ENCODE results near the gene SLC13A3. TPM values are rescaled to one million over a fixed set of nuclear protein-coding genes. Genes with fewer than 3 reads are reported as not detected.

Gene SLC13A3
- total RNA-seq, 1 experiment from 2014 or later: 9.1 TPM

DNA sequence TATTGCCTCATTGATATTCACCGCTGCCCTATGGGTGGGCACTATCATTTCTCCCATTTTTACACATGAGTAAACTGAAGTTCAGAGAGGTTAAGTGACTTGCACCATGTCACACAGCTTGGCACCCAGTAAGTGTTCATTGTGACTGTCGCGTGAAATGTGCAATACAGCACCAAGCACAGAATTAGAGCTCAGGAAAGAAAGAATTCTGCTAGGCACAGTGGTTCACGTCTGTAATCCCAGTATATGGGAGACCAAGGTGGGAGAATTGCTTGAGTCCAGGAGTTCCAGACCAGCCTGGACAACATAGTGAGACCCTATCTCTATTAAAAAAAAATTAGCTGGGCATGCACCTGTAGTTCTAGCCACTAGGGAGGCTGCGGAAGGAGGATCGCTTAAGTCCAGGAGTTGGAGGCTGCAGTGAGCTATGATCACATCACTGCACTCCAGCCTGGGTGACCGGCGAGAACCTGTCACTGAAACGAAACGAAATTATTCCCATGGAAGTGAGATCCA lies 626 bp downstream of the SLC13A3 start:
- Histone ChIP-seq H3K36me3 (ENCODE audit: low read depth) (no peaks in the 10 kb centered on the region), H3K4me1 (replicated peaks; ENCODE audit: insufficient read depth) (no peaks in the 10 kb centered on the region), H3K4me3 (no peak overlapping the region), H3K4me2 (no peak overlapping the region), H3K27ac (no peak overlapping the region), H2AFZ (no peak overlapping the region), H3K27me3 (ENCODE audit: insufficient read depth, low read depth) (no peaks in the 10 kb centered on the region), H3K9me3 (ENCODE audit: insufficient read depth, low read depth) (no peaks in the 10 kb centered on the region), H4K20me1 (ENCODE audit: insufficient read depth) (no peaks in the 10 kb centered on the region), H3K79me2 (ENCODE audit: low read depth) (no peaks in the 10 kb centered on the region), H3F3A (ENCODE audit: insufficient read depth, low read depth) (no peaks in the 10 kb centered on the region), H3K9me2 (ENCODE audit: insufficient read depth) (no peaks in the 10 kb centered on the region)
- no TSS peak for BruUV-seq (replicated peaks)
- TF ChIP-seq EZH2 (IDR thresholded peaks at IDR 0.05; ENCODE audit: low read depth): no peak
- TF ChIP-seq, protein P1, sequence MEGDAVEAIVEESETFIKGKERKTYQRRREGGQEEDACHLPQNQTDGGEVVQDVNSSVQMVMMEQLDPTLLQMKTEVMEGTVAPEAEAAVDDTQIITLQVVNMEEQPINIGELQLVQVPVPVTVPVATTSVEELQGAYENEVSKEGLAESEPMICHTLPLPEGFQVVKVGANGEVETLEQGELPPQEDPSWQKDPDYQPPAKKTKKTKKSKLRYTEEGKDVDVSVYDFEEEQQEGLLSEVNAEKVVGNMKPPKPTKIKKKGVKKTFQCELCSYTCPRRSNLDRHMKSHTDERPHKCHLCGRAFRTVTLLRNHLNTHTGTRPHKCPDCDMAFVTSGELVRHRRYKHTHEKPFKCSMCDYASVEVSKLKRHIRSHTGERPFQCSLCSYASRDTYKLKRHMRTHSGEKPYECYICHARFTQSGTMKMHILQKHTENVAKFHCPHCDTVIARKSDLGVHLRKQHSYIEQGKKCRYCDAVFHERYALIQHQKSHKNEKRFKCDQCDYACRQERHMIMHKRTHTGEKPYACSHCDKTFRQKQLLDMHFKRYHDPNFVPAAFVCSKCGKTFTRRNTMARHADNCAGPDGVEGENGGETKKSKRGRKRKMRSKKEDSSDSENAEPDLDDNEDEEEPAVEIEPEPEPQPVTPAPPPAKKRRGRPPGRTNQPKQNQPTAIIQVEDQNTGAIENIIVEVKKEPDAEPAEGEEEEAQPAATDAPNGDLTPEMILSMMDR (conservative IDR thresholded peaks at IDR 0.05): no peak
- ChIA-PET CTCF (no interaction called here), POLR2A (ENCODE audit: unreplicated experiment) (interaction anchor here (0.7 kb wide), 1 partner anchor 14 kb away, joined by 3 read pairs; no protein-coding TSS in a partner anchor)
- no peak for DNase-seq
- intact Hi-C loops (cut with micrococcal nuclease; ENCODE audit: unreplicated experiment): no loop called here

DNA sequence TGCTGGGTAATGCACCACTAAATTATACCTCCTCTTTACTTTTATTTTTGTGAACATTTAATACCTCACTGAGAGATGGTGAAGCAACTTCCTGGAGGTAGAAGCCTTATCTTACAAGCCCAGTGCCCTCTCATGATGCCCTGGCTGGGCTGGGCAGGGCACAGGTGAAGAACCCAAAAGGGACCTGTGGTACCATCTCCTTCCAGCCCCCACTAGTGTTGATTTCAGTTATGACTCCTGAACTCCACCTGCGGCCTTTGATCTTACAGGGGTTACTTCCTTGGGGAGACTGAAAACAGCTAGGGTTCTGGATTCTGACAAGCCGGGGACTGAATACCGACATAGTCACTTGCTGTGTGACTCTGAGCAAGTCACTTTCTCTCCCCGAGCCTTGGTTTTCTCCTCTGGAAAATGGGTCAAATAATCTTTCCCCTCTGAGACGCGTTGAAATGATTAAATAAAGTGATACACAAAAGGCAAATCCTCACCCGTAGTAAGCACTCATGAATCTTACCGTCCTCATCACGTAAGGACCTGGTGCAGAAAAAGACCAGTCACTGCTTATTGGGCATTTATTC lies 1.2 kb downstream of the SLC13A3 start:
- no peaks in the 10 kb centered on the region for H4K20me1 ChIP-seq (ENCODE audit: insufficient read depth)
- H2AFZ ChIP-seq: no peak overlapping the region
- TF ChIP-seq EZH2 (IDR thresholded peaks at IDR 0.05; ENCODE audit: low read depth): no peak
- TF ChIP-seq, protein P1 (conservative IDR thresholded peaks at IDR 0.05): no peak
- intact Hi-C loops (cut with micrococcal nuclease; ENCODE audit: unreplicated experiment): no loop called here
- no TSS peak for BruUV-seq (replicated peaks)
- ChIA-PET POLR2A (ENCODE audit: unreplicated experiment) (no interaction called here), CTCF (no interaction called here)
- no peak overlapping the region for H3K4me2 ChIP-seq
- H3K9me3 ChIP-seq (ENCODE audit: insufficient read depth, low read depth): no peaks in the 10 kb centered on the region
- no peaks in the 10 kb centered on the region for H3K4me1 ChIP-seq (replicated peaks; ENCODE audit: insufficient read depth)
- no peak overlapping the region for H3K4me3 ChIP-seq
- H3K79me2 ChIP-seq (ENCODE audit: low read depth): no peaks in the 10 kb centered on the region
- H3F3A ChIP-seq (ENCODE audit: insufficient read depth, low read depth): no peaks in the 10 kb centered on the region
- H3K27me3 ChIP-seq (ENCODE audit: insufficient read depth, low read depth): no peaks in the 10 kb centered on the region
- no peaks in the 10 kb centered on the region for H3K9me2 ChIP-seq (ENCODE audit: insufficient read depth)
- no peak overlapping the region for H3K27ac ChIP-seq
- H3K36me3 ChIP-seq (ENCODE audit: low read depth): no peaks in the 10 kb centered on the region
- no peak for DNase-seq

DNA sequence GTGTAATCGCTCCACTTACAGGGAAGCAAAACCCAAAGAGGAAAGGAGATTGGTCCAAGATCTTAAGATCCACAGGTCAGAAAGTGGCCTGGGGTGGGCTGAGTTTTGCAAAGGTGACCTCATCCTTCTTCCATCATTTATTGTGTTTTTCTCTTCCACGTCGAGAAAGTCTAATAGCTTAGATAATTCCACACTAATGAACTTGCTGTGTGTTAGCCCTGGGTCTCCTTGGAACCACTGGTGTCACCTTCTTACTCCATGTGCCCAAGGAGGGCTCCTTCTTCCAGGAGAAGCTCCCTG lies 1.7 kb downstream of the SLC13A3 start:
- Histone ChIP-seq H3K27me3 (ENCODE audit: insufficient read depth, low read depth) (no peaks in the 10 kb centered on the region), H3K27ac (no peak overlapping the region), H2AFZ (no peak overlapping the region), H3K9me2 (ENCODE audit: insufficient read depth) (no peaks in the 10 kb centered on the region), H3K4me1 (replicated peaks; ENCODE audit: insufficient read depth) (no peaks in the 10 kb centered on the region), H4K20me1 (ENCODE audit: insufficient read depth) (no peaks in the 10 kb centered on the region), H3K79me2 (ENCODE audit: low read depth) (no peaks in the 10 kb centered on the region), H3K4me2 (no peak overlapping the region), H3F3A (ENCODE audit: insufficient read depth, low read depth) (no peaks in the 10 kb centered on the region), H3K9me3 (ENCODE audit: insufficient read depth, low read depth) (no peaks in the 10 kb centered on the region), H3K36me3 (ENCODE audit: low read depth) (no peaks in the 10 kb centered on the region), H3K4me3 (no peak overlapping the region)
- intact Hi-C loops (cut with micrococcal nuclease; ENCODE audit: unreplicated experiment): no loop called here
- TF ChIP-seq, protein P1 (conservative IDR thresholded peaks at IDR 0.05): no peak
- no peak for TF ChIP-seq EZH2 (IDR thresholded peaks at IDR 0.05; ENCODE audit: low read depth)
- ChIA-PET POLR2A (ENCODE audit: unreplicated experiment) (no interaction called here), CTCF (no interaction called here)
- BruUV-seq (replicated peaks): no TSS peak
- DNase-seq: no peak

Measured in PC-9 (cell line).